Upper lobe of right lung (tissue), 1 donor: ENCODE results near the gene TMEM140. TPM values are rescaled to one million over a fixed set of nuclear protein-coding genes. Genes with fewer than 3 reads are reported as not detected.
"Not testable (repeated sequence)": the region's sequence is repeated elsewhere in the genome, so short reads cannot be mapped to it uniquely, and the experiment has no call there.

ENCODE experiments used
- ATAC-seq: fragments of 200-7000 bp; cut with Tn5 transposase; one replicate; pipeline ENCODE4 v1.9.1; 2020; ENCODE audit warnings: mild to moderate bottlenecking, moderate library complexity
- DNase-seq: peaks from one replicate; pipeline ENCODE4 v3.0.0-alpha.2; 2020
- H3K27ac ChIP-seq: fragments of 200-600 bp; one replicate; pipeline ENCODE4 v1.8.0; 2022
- H3K27me3 ChIP-seq: fragments of 200-600 bp; one replicate; pipeline ENCODE4 v1.8.0; 2022; ENCODE audit warnings: mild to moderate bottlenecking
- H3K36me3 ChIP-seq: fragments of 200-600 bp; one replicate; pipeline ENCODE4 v1.8.0; 2022
- H3K4me1 ChIP-seq: fragments of 200-600 bp; one replicate; pipeline ENCODE4 v1.8.0; 2022
- H3K4me3 ChIP-seq: fragments of 200-600 bp; one replicate; pipeline ENCODE4 v1.8.0; 2022; ENCODE audit warnings: mild to moderate bottlenecking
- H3K9me3 ChIP-seq: fragments of 200-600 bp; one replicate; pipeline ENCODE4 v1.8.0; 2022
- intact Hi-C: fragments of 100-400 bp; cut with DNase I; formaldehyde crosslinking; loops from one replicate; pipeline ENCODE4 v1.11.0; 2022
- total RNA-seq: library from RNA; stranded (reverse); fragmentation: NEBNext Ultra II Directional; extraction: Animal tissue kit (Norgen Biotek cat#: 25700); gene quantifications from one replicate; pipeline ENCODE4 v1.2.1, GENCODE V29; 2021
- TF ChIP-seq, protein P1 (sequence below): fragments of 200-600 bp; IDR thresholded peaks from one replicate; pipeline ENCODE4 v1.8.0; 2022; ENCODE audit warnings: antibody characterized with exemption
- donor health status: DM: no; HTN: yes; CAD: no; lungs with severe emphysema.

Gene TMEM140
- total RNA-seq, 1 donor from 2014 or later, result 31.2 TPM

DNA sequence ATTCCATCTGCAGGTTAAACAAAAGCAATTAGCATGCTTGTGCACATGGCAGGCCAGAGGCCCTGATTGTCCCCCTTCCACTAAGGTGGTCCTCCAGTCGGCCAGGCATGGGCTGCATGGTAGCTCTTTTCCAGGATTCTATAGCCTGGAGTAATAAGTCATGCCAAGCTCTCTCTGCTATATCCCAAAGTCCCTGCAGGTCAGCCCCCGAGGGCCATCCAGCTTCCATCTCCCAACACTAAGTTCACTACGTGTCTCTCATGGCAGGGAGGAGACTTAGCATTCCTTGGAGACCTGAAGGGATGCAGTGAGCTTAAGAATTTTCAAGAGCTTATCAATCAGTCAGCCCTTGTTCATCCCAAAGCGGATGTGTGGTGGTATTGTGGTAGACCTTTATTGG is 26.0 kb downstream of the TMEM140 start:
- H3K27ac ChIP-seq, intact Hi-C loops: not testable (repeated sequence)

DNA sequence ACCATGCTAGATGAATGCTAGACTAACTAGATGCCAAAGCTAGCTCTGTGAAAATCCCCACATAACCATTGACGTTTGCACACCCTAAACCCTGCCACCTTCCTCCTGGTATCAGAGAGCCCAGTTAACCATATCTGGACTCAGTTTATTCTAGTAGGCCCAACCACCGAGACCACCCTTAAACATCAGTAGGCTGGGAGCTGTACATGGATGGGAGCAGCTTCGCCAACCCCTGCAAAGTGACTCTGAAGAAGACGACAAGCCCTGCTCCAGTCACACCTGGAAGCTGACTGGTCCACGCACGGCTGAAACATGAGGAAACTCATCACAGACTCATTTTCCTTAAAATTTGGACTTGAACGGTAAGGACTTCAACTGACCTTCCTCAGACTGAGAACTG is 27.1 kb downstream of the TMEM140 start:
- H3K4me1 ChIP-seq, result peaks cover 4% of the 10 kb centered on the region
- H3K9me3 ChIP-seq, result peaks cover 1% of the 10 kb centered on the region
- no peaks in the 10 kb centered on the region for H3K36me3 ChIP-seq
- H3K4me3 ChIP-seq, result no peak overlapping the region
- intact Hi-C loops, result no loop called here
- H3K27me3 ChIP-seq, result no peaks in the 10 kb centered on the region
- TF ChIP-seq, protein P1, sequence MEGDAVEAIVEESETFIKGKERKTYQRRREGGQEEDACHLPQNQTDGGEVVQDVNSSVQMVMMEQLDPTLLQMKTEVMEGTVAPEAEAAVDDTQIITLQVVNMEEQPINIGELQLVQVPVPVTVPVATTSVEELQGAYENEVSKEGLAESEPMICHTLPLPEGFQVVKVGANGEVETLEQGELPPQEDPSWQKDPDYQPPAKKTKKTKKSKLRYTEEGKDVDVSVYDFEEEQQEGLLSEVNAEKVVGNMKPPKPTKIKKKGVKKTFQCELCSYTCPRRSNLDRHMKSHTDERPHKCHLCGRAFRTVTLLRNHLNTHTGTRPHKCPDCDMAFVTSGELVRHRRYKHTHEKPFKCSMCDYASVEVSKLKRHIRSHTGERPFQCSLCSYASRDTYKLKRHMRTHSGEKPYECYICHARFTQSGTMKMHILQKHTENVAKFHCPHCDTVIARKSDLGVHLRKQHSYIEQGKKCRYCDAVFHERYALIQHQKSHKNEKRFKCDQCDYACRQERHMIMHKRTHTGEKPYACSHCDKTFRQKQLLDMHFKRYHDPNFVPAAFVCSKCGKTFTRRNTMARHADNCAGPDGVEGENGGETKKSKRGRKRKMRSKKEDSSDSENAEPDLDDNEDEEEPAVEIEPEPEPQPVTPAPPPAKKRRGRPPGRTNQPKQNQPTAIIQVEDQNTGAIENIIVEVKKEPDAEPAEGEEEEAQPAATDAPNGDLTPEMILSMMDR, result no peak
- no peak overlapping the region for H3K27ac ChIP-seq
- no peak for DNase-seq
- no peak for ATAC-seq

More for the DNA sequence above, 26.0 kb downstream of the TMEM140 start:
- not testable (repeated sequence) for DNase-seq, ATAC-seq, H3K4me3 ChIP-seq, H3K9me3 ChIP-seq, H3K36me3 ChIP-seq, H3K27me3 ChIP-seq
- H3K4me1 ChIP-seq, result peaks cover 13% of the 10 kb centered on the region

GRCh38 chr7:135175931-135176330 is 28.1 kb downstream of the TMEM140 start:
- DNase-seq (no peak), ATAC-seq (no peak)
- H3K4me3 ChIP-seq, result no peak overlapping the region
- intact Hi-C loops, result no loop called here
- H3K36me3 ChIP-seq, result no peaks in the 10 kb centered on the region
- H3K9me3 ChIP-seq, result peaks cover 10% of the 10 kb centered on the region
- H3K27me3 ChIP-seq, result no peaks in the 10 kb centered on the region
- TF ChIP-seq, protein P1, result no peak
- peaks cover 3% of the 10 kb centered on the region for H3K4me1 ChIP-seq
- no peak overlapping the region for H3K27ac ChIP-seq

DNA sequence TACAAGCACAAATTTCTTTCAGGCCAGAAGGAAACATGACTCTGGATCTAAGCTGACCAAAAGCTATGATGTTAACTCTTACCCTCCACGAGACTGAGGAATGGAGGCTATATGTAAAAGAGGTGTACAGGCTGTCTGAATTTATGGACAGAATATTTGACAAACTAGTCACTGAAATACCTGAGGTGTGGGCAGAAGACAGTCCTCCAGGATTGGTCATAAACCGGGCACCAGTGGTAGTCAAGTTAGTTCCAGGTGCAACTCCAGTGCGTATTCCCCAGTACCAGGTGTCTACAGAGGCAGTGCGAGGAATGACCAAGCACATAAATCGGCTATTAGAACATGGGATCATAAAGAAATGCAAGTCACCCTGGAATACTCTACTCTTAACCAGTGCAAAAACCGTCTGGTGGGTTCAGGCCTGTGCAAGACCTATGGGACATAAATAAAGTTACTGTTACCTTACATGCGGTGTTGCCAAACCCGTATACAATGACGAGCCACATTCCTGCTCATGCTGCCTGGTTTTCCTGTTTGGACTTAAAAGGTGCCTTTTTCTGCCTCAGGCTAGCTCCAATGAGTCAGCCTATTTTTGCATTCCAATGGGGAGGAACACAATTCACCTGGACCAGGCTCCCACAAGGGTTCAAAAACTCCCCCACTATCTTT is 29.3 kb downstream of the TMEM140 start:
- no peak overlapping the region for H3K4me3 ChIP-seq
- no peak for ATAC-seq
- peaks cover 22% of the 10 kb centered on the region for H3K9me3 ChIP-seq
- intact Hi-C loops, result no loop called here
- H3K27me3 ChIP-seq, result no peaks in the 10 kb centered on the region
- no peak for DNase-seq
- TF ChIP-seq, protein P1, result no peak
- H3K36me3 ChIP-seq, result peaks cover under 1% of the 10 kb centered on the region
- H3K4me1 ChIP-seq, result no peaks in the 10 kb centered on the region
- H3K27ac ChIP-seq, result no peak overlapping the region

- ATAC-seq, result peak; percentile 77
- Histone ChIP-seq H3K27ac (peak overlapping the region; percentile 12), H3K27me3 (no peaks in the 10 kb centered on the region), H3K36me3 (peaks cover 12% of the 10 kb centered on the region), H3K4me1 (no peaks in the 10 kb centered on the region), H3K9me3 (peaks cover 25% of the 10 kb centered on the region), H3K4me3 (no peak overlapping the region)
- DNase-seq, result no peak
- intact Hi-C loops, result no loop called here
- TF ChIP-seq, protein P1, result no peak
Observed at GRCh38 chr7:135178364-135178763, 30.5 kb downstream of the TMEM140 start.

DNA sequence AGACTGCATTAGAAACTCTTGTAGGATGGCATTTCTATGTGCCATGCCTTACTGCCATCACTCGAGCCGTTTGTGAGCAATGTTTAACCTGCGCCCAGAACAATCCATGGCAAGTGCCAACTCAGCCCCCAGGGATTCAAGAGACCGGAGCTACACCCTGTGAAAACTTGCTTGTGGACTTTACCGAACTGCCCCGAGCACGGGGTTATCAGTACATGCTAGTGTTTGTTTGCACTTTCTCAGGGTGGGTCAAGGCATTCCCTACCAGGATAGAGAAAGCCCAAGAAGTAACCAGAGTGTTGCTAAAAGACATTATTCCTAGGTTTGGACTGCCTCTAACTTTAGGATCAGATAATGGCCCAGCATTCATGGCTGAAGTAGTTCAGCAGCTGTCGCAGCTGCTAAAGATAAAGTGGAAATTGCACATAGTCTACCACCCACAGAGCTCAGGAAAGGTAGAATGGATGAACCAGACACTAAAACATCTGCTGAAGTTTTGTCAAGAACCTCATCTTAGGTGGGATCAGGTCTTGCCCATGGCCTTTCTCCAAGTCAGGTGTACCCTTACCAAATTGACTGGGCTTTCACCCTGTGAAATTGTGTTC is 31.6 kb downstream of the TMEM140 start:
- Histone ChIP-seq H3K36me3 (peaks cover 22% of the 10 kb centered on the region), H3K4me1 (no peaks in the 10 kb centered on the region), H3K4me3 (no peak overlapping the region), H3K27me3 (no peaks in the 10 kb centered on the region), H3K27ac (no peak overlapping the region), H3K9me3 (peaks cover 25% of the 10 kb centered on the region)
- TF ChIP-seq, protein P1, result no peak
- peak; percentile 40 for ATAC-seq
- DNase-seq, result no peak
- intact Hi-C loops, result no loop called here
